Pulmonary artery endothelial cell (primary cell): Measurements from ENCODE around the gene ECHS1. TPM values are rescaled to one million over a fixed set of nuclear protein-coding genes. Genes with fewer than 3 reads are reported as not detected.
"Not testable (repeated sequence)": the region's sequence is repeated elsewhere in the genome, so short reads cannot be mapped to it uniquely, and the experiment has no call there.

Source experiments
- DNase-seq: peaks from one replicate; pipeline ENCODE4 v3.0.0-alpha.2; 2011; ENCODE audit warnings: low read depth, low spot score
- total RNA-seq: library from RNA; depleted of rRNA; stranded (reverse); fragments of >200 nt; gene quantifications from 2 replicates; pipeline ENCODE4 v1.2.3, GENCODE V29; 2014

The ECHS1 gene
- total RNA-seq, 1 donor from 2014 or later, result 60.3 TPM

GRCh38 chr10:133379152-133379800 lies 6.1 kb upstream of the ECHS1 start, which contains the start of gene PAOX:
Gene PAOX (plus strand): TSS chr10:133379262. CDS start chr10:133379317, 55 bp downstream.
- no peak for DNase-seq

GRCh38 chr10:133378251-133379096 lies 5.3 kb upstream of the ECHS1 start:
- DNase-seq, result no peak

GRCh38 chr10:133377818-133378250 lies 4.7 kb upstream of the ECHS1 start:
- DNase-seq, result no peak

GRCh38 chr10:133377025-133377817 lies 4.1 kb upstream of the ECHS1 start:
- DNase-seq, result no peak

GRCh38 chr10:133376183-133376582 lies 3.0 kb upstream of the ECHS1 start:
- DNase-seq, result not testable (repeated sequence)

- no peak for DNase-seq
Observed at GRCh38 chr10:133375357-133376115, 2.4 kb upstream of the ECHS1 start.

- no peak for DNase-seq
Observed at GRCh38 chr10:133372507-133372906, 647 bp downstream of the ECHS1 start.

GRCh38 chr10:133370030-133370786 lies 2.9 kb downstream of the ECHS1 start:
- no peak for DNase-seq

- DNase-seq, result no peak
Observed at GRCh38 chr10:133368153-133368552, 5.0 kb downstream of the ECHS1 start.

- DNase-seq, result not testable (repeated sequence)
Observed at GRCh38 chr10:133367461-133367860, 5.7 kb downstream of the ECHS1 start.

GRCh38 chr10:133366751-133367150 lies 6.4 kb downstream of the ECHS1 start:
- no peak for DNase-seq

GRCh38 chr10:133366130-133366478 lies 7.0 kb downstream of the ECHS1 start:
- DNase-seq, result no peak

- DNase-seq, result no peak
Observed at GRCh38 chr10:133365461-133366129, 7.6 kb downstream of the ECHS1 start.

GRCh38 chr10:133364645-133365431 lies 8.3 kb downstream of the ECHS1 start:
- DNase-seq, result no peak

- DNase-seq, result no peak
Observed at GRCh38 chr10:133362846-133363245, 10.3 kb downstream of the ECHS1 start.

- DNase-seq, result no peak
Observed at GRCh38 chr10:133361773-133362441, 11.2 kb downstream of the ECHS1 start.

GRCh38 chr10:133361227-133361626 lies 11.9 kb downstream of the ECHS1 start:
- DNase-seq, result no peak

- no peak for DNase-seq
Observed at GRCh38 chr10:133359972-133360610, 13.1 kb downstream of the ECHS1 start.
